ENCODE measurements around the gene CHD1. TPM values are rescaled to one million over a fixed set of nuclear protein-coding genes. Genes with fewer than 3 reads are reported as not detected.

Gene CHD1
- total and polyA plus RNA-seq, 9 of the 15 experiments (the other 6 are each of a cell fraction or from before 2014, with no cell fraction given): 27.3 to 133 (median 58.7) TPM

GRCh38 chr5:98827161-98827560 is 101.6 kb downstream of the CHD1 start (continued):
- no peak for TF ChIP-seq RREB1 (CRISPR knock-in tag; IDR thresholded peaks at IDR 0.05)
- no peak for TF ChIP-seq HLTF (IDR thresholded peaks at IDR 0.05)
- TF ChIP-seq RAD21 (CRISPR knock-in tag; conservative IDR thresholded peaks at IDR 0.05 in 1 of 2, IDR thresholded peaks at IDR 0.05 in 1 of 2): peak; percentile 52 to 73
- TF ChIP-seq CEBPG (CRISPR knock-in tag; IDR thresholded peaks at IDR 0.05): no peak
- no peak for TF ChIP-seq CEBPG (tag; conservative IDR thresholded peaks at IDR 0.05 in 1 of 2, IDR thresholded peaks at IDR 0.05 in 1 of 2)
- peak; percentile 39 to 63 (median 52); a peak in 5 of 6 replicates for TF ChIP-seq CTCF (IDR thresholded peaks at IDR 0.05 in 2 of 3, conservative IDR thresholded peaks at IDR 0.05 in 1 of 3; ENCODE audit: insufficient read depth in 2 of 3, low read depth in 1 of 3, low read length in 3 of 3)
